OCI-LY1 (cell line): ENCODE measurements around the gene GINS3.

Experiments
- CTCF ChIP-seq: fragments of 200-600 bp; sonication (generic), shearing (Covaris generic); IDR thresholded peaks from 2 replicates; pipeline ENCODE4 v1.5.1; 2017; ENCODE audit warnings: mild to moderate bottlenecking, antibody characterized with exemption, low read length, moderate library complexity, mixed read lengths
- EZH2 ChIP-seq: fragments of 200-600 bp; sonication (generic), shearing (Covaris generic); IDR thresholded peaks from 2 replicates; pipeline ENCODE4 v1.8.0; 2017; ENCODE audit warnings: borderline replicate concordance, mixed run types, mild to moderate bottlenecking, antibody characterized with exemption, low read length, moderate library complexity, mixed read lengths

DNA sequence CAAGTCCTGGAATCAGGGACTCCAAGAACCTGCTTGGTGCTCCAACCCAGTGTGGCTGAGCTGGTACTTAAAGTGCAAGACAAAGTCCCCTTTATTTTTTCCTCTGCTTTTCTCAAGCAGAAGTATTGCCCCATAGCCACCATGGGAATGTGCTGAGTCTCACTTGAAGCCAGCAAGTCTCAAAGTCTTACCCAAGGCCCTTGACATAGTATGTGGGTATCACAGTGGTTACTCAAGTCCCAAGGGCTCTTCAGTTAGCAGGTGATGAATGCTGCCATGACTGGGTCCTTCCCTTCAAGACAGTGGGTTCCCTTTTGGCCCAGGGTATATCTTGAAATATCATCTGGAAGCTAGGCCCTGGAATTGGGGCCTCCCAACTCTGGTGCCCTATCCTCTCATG is 30.5 kb upstream of the GINS3 start:
- no peak for TF ChIP-seq CTCF
- no peak for TF ChIP-seq EZH2
